ENCODE measurements around the gene HIRA. TPM values are rescaled to one million over a fixed set of nuclear protein-coding genes. Genes with fewer than 3 reads are reported as not detected.

The HIRA gene
- total RNA-seq, 1 donor from 2014 or later = 32.7 TPM

DNA sequence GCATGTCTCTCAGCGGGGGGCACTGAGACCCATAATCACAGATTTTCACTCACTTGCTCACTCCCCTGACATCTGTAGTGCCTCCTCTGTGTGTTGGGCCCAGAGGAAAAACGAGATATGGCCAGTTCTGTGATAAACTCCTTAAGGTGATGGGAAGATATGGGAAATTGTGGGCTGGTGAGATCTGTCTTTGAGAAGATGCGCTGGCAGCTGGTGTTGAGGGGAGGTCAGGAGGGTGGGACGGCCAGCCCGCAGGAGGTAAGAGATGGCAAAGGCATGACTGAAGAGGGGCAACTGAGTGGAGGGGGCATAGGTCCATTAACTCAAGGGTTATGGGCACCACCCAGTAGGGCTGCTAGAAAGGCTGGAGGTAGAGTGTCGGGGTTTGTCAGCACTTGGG, 79.9 kb downstream of the HIRA start:
- DNase-seq (no peak), ATAC-seq (ENCODE audit: low read depth) (no peak)
- H3K36me3 Mint-ChIP-seq (ENCODE audit: low read depth) = peaks cover 94% of the 10 kb centered on the region
- no peaks in the 10 kb centered on the region for H3K9me3 Mint-ChIP-seq
- no peak overlapping the region for H3K4me3 Mint-ChIP-seq
- ChIA-PET CTCF (no interaction called here), POLR2A (no interaction called here)
- intact Hi-C loops (cut with micrococcal nuclease) = no loop called here
- H3K27me3 Mint-ChIP-seq = no peaks in the 10 kb centered on the region
- TF ChIP-seq, protein P1, sequence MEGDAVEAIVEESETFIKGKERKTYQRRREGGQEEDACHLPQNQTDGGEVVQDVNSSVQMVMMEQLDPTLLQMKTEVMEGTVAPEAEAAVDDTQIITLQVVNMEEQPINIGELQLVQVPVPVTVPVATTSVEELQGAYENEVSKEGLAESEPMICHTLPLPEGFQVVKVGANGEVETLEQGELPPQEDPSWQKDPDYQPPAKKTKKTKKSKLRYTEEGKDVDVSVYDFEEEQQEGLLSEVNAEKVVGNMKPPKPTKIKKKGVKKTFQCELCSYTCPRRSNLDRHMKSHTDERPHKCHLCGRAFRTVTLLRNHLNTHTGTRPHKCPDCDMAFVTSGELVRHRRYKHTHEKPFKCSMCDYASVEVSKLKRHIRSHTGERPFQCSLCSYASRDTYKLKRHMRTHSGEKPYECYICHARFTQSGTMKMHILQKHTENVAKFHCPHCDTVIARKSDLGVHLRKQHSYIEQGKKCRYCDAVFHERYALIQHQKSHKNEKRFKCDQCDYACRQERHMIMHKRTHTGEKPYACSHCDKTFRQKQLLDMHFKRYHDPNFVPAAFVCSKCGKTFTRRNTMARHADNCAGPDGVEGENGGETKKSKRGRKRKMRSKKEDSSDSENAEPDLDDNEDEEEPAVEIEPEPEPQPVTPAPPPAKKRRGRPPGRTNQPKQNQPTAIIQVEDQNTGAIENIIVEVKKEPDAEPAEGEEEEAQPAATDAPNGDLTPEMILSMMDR (IDR thresholded peaks at IDR 0.05) = no peak
- no peaks in the 10 kb centered on the region for H3K4me1 Mint-ChIP-seq
- H3K27ac Mint-ChIP-seq = no peak overlapping the region

DNA sequence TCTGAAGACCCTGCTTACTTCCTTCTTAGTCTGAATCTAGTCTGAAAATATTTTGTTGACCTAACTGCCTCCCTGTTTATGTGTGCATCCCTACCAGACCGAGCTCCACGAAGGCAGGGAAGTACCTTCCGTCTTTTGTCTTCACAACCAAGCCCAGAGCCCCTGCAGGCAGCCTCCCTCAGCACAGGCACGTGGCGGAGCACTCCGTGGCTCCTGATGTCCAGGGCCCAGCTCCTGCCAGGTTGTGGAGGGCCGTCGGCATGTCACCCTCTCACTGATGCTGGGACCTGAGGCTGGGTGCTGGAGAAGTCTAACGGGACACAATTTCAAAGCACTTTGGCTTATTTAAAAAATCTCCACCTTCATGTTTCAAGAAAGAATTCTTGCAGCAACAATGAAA, 80.6 kb downstream of the HIRA start:
- DNase-seq (no peak), ATAC-seq (ENCODE audit: low read depth) (no peak)
- CTCF ChIA-PET = no interaction called here
- H3K4me1 Mint-ChIP-seq = no peaks in the 10 kb centered on the region
- peak overlapping the region; percentile 4 for H3K27ac Mint-ChIP-seq
- peaks cover 94% of the 10 kb centered on the region for H3K36me3 Mint-ChIP-seq (ENCODE audit: low read depth)
- no peaks in the 10 kb centered on the region for H3K27me3 Mint-ChIP-seq
- POLR2A ChIA-PET = interaction anchor here (1.0 kb wide), 1 partner anchor 10 kb away, joined by 3 read pairs; no protein-coding TSS in a partner anchor
- H3K9me3 Mint-ChIP-seq = no peaks in the 10 kb centered on the region
- TF ChIP-seq, protein P1 (IDR thresholded peaks at IDR 0.05) = no peak
- intact Hi-C loops (cut with micrococcal nuclease) = no loop called here
- no peak overlapping the region for H3K4me3 Mint-ChIP-seq

DNA sequence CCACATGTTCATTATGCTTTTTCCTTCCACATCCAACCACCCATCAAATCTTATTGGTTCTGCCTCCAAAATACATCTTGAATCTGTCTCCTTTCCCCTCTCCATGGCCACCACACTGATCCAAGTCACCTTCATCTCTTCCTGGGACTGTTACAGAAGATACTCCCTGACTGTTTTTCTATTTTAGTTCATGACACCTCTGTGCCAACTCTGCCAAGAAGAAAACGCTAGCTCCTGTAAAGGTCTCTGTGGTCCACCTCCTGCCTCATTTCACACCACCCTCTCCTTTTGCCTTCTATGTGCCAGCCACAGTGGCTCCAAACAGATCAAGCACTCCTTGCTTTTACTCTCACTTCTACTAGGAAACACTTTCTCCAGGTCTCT, 81.1 kb downstream of the HIRA start:
- Mint-ChIP-seq H3K4me3 (no peak overlapping the region), H3K9me3 (no peaks in the 10 kb centered on the region), H3K27me3 (no peaks in the 10 kb centered on the region), H3K27ac (peak overlapping the region; percentile 4), H3K36me3 (ENCODE audit: low read depth) (peaks cover 93% of the 10 kb centered on the region), H3K4me1 (no peaks in the 10 kb centered on the region)
- ATAC-seq (ENCODE audit: low read depth) = no peak
- ChIA-PET POLR2A (interaction anchor here (1.0 kb wide), 1 partner anchor 11 kb away, joined by 3 read pairs; no protein-coding TSS in a partner anchor), CTCF (no interaction called here)
- intact Hi-C loops (cut with micrococcal nuclease) = no loop called here
- DNase-seq = no peak
- TF ChIP-seq, protein P1 (IDR thresholded peaks at IDR 0.05) = no peak

DNA sequence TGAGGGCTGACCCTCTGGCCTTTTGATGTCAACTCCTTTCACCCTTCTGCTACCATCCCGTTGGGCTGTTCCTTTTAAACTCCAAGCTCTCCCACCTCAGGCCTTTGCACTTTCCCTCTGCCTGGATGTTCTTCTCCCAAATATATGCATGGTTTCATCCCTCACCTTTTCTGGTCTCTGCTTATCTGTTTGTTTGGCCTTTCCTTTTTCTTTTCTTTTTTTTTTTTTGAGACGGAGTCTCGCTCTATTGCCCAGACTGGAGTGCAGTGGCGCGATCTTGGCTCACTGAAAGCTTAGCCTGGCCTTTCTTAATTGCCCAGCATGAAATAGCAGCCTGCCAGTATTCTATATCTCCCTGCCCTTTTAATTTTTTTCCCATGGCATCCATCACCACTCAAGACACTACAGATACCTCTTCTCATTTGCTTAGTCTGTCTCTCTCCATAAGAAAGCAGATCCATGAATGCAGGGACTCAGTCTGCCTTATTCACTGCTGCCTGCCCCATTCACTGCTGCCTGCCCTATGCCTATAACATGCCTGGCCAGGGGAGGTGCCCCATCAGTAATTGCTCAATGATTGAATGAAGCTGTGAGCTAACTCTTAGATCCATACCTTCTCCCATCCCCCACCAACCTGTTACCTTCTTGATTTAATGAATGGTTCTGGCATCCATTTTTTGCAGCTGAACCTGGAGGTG, 81.6 kb downstream of the HIRA start:
- Mint-ChIP-seq H3K27me3 (no peaks in the 10 kb centered on the region), H3K4me3 (no peak overlapping the region), H3K27ac (no peak overlapping the region), H3K4me1 (no peaks in the 10 kb centered on the region), H3K9me3 (no peaks in the 10 kb centered on the region), H3K36me3 (ENCODE audit: low read depth) (peaks cover 93% of the 10 kb centered on the region)
- ChIA-PET CTCF (no interaction called here), POLR2A (no interaction called here)
- no peak for DNase-seq
- TF ChIP-seq, protein P1 (IDR thresholded peaks at IDR 0.05) = no peak
- no peak for ATAC-seq (ENCODE audit: low read depth)
- intact Hi-C loops (cut with micrococcal nuclease) = no loop called here

DNA sequence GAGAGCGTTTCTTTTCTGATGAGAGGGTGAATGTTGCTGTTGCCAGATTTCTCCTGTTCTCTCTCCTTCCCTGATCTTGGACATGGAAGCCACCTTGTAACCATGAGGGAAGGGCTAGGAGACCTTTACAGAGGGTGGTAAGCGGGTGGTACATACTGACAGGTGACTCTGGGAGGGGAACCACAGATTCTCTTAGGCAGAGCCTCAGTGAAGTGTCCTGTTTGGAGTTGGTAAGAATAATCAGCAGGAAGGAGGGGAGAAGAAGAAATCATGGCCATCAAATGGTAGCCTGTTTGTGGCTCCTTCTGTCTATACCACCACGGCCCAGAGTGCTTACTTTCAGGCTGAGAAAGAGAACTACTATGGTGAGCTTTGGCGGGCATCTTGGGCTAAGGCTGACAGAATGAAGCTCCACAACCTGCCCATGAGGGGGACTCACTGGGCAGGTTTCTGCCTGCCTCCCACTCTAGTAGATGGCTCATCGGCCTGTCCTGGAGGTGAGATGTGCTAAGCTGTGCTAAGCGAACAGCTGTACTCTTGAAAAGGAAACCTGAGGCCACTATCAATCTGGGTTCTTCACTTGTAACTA, 84.8 kb downstream of the HIRA start:
- POLR2A ChIA-PET = no interaction called here
- DNase-seq (no peak), ATAC-seq (ENCODE audit: low read depth) (no peak)
- CTCF ChIA-PET = no interaction called here
- H3K4me1 Mint-ChIP-seq = peaks cover 3% of the 10 kb centered on the region
- TF ChIP-seq, protein P1 (IDR thresholded peaks at IDR 0.05) = no peak
- peak overlapping the region; percentile 1 for H3K27ac Mint-ChIP-seq
- intact Hi-C loops (cut with micrococcal nuclease) = no loop called here
- peaks cover 10% of the 10 kb centered on the region for H3K9me3 Mint-ChIP-seq
- no peaks in the 10 kb centered on the region for H3K27me3 Mint-ChIP-seq
- no peak overlapping the region for H3K4me3 Mint-ChIP-seq
- peaks cover 96% of the 10 kb centered on the region for H3K36me3 Mint-ChIP-seq (ENCODE audit: low read depth)

All from activated B cell treated with CpG ODN at 0.5 μM for 24 hours (primary cell).